Lower lobe of right lung (tissue), 2 donors: ENCODE measurements around the gene NOP14. TPM values are rescaled to one million over a fixed set of nuclear protein-coding genes. Genes with fewer than 3 reads are reported as not detected.

ENCODE experiments used
- ATAC-seq, 2 donors: fragments of 200-7000 bp; cut with Tn5 transposase; one replicate each; pipeline ENCODE4 v1.9.1; 2020 to 2022; ENCODE audit warnings: mild to moderate bottlenecking in 2 of 2, moderate library complexity in 2 of 2
- DNase-seq: peaks from one replicate; pipeline ENCODE4 v3.0.0-alpha.2; 2020
- H3K27ac ChIP-seq: fragments of 200-600 bp; one replicate; pipeline ENCODE4 v1.8.0; 2022
- H3K27me3 ChIP-seq: fragments of 200-600 bp; one replicate; pipeline ENCODE4 v1.8.0; 2022; ENCODE audit warnings: low read depth
- H3K36me3 ChIP-seq: fragments of 200-600 bp; one replicate; pipeline ENCODE4 v1.8.0; 2022; ENCODE audit warnings: mild to moderate bottlenecking
- H3K4me1 ChIP-seq: fragments of 200-600 bp; one replicate; pipeline ENCODE4 v1.8.0; 2022
- H3K4me3 ChIP-seq: fragments of 200-600 bp; one replicate; pipeline ENCODE4 v1.8.0; 2022; ENCODE audit warnings: mild to moderate bottlenecking
- H3K9me3 ChIP-seq: fragments of 200-600 bp; one replicate; pipeline ENCODE4 v1.8.0; 2022
- intact Hi-C: fragments of 100-400 bp; cut with DNase I; formaldehyde crosslinking; loops from one replicate; pipeline ENCODE4 v1.11.0; 2022
- total RNA-seq: library from RNA; stranded (reverse); fragmentation: NEBNext Ultra II Directional; extraction: Animal tissue kit (Norgen Biotek cat#: 25700); gene quantifications from one replicate; pipeline ENCODE4 v1.2.1, GENCODE V29; 2021
- TF ChIP-seq, protein P1 (sequence below): fragments of 200-600 bp; IDR thresholded peaks from one replicate; pipeline ENCODE4 v1.8.0; 2022; ENCODE audit warnings: antibody characterized with exemption, mild to moderate bottlenecking
- donor health status: DM: no; HTN: yes; CAD: no; lungs with severe emphysema.

NOP14 gene
- total RNA-seq, 1 donor from 2014 or later = 20.7 TPM

DNA sequence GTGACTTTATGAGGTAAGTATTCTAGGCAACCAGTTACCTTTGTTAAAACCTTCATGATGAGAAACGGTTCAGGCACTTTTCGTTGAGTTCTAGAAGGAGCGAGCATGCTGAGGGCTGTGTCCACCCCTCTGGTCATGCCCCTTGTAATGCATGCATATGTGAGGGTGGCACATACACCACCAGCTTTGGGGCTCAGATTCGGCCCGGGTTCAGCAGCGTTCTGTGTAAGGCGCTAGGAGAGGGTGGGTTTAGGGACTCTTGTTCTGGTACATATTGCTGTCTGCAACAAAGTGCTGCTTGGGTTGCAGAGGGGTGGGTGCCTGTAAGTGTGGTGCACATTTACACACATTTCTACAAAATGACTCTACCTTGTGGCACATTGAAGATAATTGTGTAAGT lies 54.5 kb downstream of the NOP14 start:
- TF ChIP-seq, protein P1, sequence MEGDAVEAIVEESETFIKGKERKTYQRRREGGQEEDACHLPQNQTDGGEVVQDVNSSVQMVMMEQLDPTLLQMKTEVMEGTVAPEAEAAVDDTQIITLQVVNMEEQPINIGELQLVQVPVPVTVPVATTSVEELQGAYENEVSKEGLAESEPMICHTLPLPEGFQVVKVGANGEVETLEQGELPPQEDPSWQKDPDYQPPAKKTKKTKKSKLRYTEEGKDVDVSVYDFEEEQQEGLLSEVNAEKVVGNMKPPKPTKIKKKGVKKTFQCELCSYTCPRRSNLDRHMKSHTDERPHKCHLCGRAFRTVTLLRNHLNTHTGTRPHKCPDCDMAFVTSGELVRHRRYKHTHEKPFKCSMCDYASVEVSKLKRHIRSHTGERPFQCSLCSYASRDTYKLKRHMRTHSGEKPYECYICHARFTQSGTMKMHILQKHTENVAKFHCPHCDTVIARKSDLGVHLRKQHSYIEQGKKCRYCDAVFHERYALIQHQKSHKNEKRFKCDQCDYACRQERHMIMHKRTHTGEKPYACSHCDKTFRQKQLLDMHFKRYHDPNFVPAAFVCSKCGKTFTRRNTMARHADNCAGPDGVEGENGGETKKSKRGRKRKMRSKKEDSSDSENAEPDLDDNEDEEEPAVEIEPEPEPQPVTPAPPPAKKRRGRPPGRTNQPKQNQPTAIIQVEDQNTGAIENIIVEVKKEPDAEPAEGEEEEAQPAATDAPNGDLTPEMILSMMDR = no peak
- intact Hi-C loops = no loop called here
- DNase-seq = no peak

DNA sequence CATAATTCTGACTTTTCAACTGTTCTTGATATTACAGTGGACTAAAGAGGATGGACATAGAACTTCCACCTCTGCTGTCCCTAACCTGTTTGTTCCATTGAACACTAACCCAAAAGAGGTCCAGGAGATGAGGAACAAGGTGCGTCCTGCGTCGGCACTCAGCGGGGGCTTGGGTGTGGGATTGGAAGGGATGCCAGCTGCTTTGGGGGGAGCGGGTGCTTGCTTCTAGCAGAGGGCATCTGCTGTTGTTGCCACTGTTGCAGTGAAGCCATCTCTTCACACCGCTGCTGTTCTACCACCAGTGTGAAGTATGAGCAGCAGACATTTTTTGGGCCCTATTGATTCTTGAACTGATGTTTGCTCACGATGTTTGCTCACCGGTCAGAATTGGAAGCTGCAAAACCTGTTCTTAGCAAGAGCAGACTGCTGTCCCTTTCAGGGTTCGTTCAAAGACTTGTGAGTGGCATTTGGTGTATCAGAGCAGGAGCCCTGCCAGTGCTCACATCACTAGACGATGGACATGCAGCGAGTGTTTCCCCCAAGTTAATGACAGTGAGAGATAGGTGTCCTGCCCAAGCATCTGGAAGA lies 55.4 kb downstream of the NOP14 start:
- no peak overlapping the region for H3K4me3 ChIP-seq
- no peaks in the 10 kb centered on the region for H3K9me3 ChIP-seq
- H3K27ac ChIP-seq = no peak overlapping the region
- intact Hi-C loops = no loop called here
- ATAC-seq (peak; percentile 65 to 84), DNase-seq (no peak)
- H3K36me3 ChIP-seq = peaks cover 100% of the 10 kb centered on the region
- TF ChIP-seq, protein P1 = no peak
- peaks cover 6% of the 10 kb centered on the region for H3K4me1 ChIP-seq
- H3K27me3 ChIP-seq = no peaks in the 10 kb centered on the region

More for the DNA sequence above, 54.5 kb downstream of the NOP14 start:
- H3K27ac ChIP-seq = no peak overlapping the region
- no peaks in the 10 kb centered on the region for H3K9me3 ChIP-seq
- H3K36me3 ChIP-seq = peaks cover 100% of the 10 kb centered on the region
- no peak for ATAC-seq
- no peak overlapping the region for H3K4me3 ChIP-seq
- H3K4me1 ChIP-seq = peaks cover 14% of the 10 kb centered on the region
- H3K27me3 ChIP-seq = no peaks in the 10 kb centered on the region

DNA sequence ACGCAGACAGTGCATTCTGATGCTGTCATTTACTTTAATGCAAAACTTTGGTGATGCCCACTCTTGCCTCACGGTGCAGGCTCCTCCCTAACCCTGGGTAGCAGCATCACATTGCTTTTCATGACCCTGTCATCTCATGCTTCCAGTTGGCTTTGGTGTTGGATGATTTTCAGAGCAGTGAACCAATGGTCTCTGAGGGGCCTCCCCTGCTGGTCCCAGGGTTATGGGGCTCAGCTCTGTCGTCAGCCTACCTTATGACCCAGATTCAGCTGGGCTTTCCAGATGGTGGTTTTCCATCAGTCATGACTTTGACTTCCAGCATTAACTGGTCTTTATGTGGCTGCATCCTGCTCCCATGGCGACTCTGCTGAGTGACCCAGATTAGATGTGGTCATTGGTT lies 56.0 kb downstream of the NOP14 start:
- intact Hi-C loops = no loop called here
- H3K36me3 ChIP-seq = peaks cover 100% of the 10 kb centered on the region
- H3K4me1 ChIP-seq = peaks cover 6% of the 10 kb centered on the region
- ATAC-seq = no peak
- no peak overlapping the region for H3K27ac ChIP-seq
- H3K27me3 ChIP-seq = no peaks in the 10 kb centered on the region
- no peaks in the 10 kb centered on the region for H3K9me3 ChIP-seq
- no peak overlapping the region for H3K4me3 ChIP-seq
- no peak for DNase-seq
- TF ChIP-seq, protein P1 = no peak

DNA sequence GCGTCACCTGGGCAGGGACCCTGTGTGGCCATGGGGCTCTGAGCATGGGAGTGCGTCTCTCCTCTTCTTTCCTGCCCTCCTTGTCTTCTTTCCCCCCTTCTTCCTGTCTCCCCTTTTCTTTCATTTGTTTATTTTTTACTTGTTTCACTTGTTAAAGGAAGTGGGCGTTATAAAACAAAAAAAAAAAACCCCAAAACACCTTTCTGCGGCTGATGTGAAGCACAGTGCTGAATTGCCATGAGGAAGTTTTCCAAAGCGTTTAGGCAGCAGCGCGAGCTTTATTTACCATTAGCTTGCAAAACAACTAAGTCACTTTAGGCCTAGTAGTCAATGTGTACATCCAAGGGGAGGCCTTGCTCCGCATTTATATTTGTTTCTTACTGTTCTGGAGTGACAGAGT lies 57.0 kb downstream of the NOP14 start:
- Histone ChIP-seq H3K27ac (no peak overlapping the region), H3K4me1 (peaks cover 6% of the 10 kb centered on the region), H3K4me3 (no peak overlapping the region), H3K36me3 (peaks cover 100% of the 10 kb centered on the region), H3K9me3 (no peaks in the 10 kb centered on the region), H3K27me3 (no peaks in the 10 kb centered on the region)
- intact Hi-C loops = no loop called here
- ATAC-seq (no peak), DNase-seq (no peak)
- TF ChIP-seq, protein P1 = no peak

DNA sequence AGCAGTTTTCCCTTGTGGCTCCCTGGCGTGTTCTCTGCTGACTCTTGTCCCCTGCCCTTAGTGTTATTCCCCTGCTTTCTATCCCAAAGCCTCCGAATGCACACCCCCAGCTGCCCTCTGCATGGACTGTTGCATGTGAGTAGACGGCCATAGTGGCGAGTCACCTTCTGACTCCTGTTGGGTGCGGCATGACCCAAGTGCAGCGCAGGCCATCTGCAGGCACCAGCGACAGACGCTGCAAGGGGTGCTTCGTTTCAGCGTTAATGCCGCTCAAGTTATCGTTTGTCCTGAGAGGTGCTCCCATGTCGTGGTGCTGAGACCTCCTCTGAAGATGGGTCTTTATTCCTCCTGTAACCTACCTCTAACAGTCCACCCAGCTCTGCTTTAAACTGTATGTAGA lies 57.7 kb downstream of the NOP14 start:
- TF ChIP-seq, protein P1 = no peak
- DNase-seq (no peak), ATAC-seq (no peak)
- Histone ChIP-seq H3K36me3 (peaks cover 100% of the 10 kb centered on the region), H3K4me1 (peaks cover 6% of the 10 kb centered on the region), H3K4me3 (no peak overlapping the region), H3K27me3 (no peaks in the 10 kb centered on the region), H3K27ac (no peak overlapping the region), H3K9me3 (no peaks in the 10 kb centered on the region)
- intact Hi-C loops = no loop called here

DNA sequence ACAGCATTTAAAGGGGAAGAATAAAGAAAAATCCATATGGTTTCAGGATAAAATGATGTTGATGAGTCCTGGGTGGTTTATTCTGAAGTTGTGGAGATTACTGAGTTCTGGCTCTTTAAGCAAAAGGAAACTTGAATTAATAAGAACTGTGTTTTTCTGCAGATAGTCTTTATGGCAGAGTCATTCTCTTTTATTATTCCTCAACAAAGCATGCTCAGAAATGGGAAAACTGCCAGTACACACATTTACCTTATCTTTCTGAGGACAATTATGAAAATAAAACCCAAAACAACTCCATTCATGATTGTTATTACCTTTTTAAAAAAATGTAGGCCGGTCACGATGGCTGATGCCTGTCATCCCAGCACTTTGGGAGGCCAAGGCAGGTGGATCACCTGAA lies 61.1 kb downstream of the NOP14 start:
- Histone ChIP-seq H3K36me3 (peaks cover 100% of the 10 kb centered on the region), H3K27me3 (no peaks in the 10 kb centered on the region), H3K4me1 (no peaks in the 10 kb centered on the region), H3K9me3 (no peaks in the 10 kb centered on the region), H3K27ac (no peak overlapping the region), H3K4me3 (no peak overlapping the region)
- DNase-seq = no peak
- intact Hi-C loops = no loop called here
- ATAC-seq = no peak
- TF ChIP-seq, protein P1 = no peak
